ENCODE data around the gene NUAK2. TPM values are rescaled to one million over a fixed set of nuclear protein-coding genes. Genes with fewer than 3 reads are reported as not detected.

Gene NUAK2
- total and polyA plus RNA-seq, 2 donors (not counting 3 experiments of a cell fraction or from before 2014, with no cell fraction given): 1.8 to 2.5 TPM

GRCh38 chr1:205260948-205261732 is 60.4 kb downstream of the NUAK2 start:
- FAIRE-seq: peak; percentile 52
- no peak overlapping the region for H2AFZ ChIP-seq (ENCODE audit: low read depth, low read length)
- H3K9me3 ChIP-seq (replicated peaks; ENCODE audit: control insufficient read depth, insufficient read depth, low read length): no peaks in the 10 kb centered on the region
- H3K9ac ChIP-seq (replicated peaks; ENCODE audit: extremely low read depth, insufficient read depth, low read length): no peak overlapping the region
- no peak overlapping the region for H3K4me3 ChIP-seq (replicated peaks in 1 of 3; ENCODE audit: insufficient read depth in 1 of 3, low read depth in 1 of 3, low read length in 3 of 3)
- H3K27me3 ChIP-seq (ENCODE audit: control insufficient read depth in 2 of 2, insufficient read depth in 2 of 2, low read length in 2 of 2): no peaks in the 10 kb centered on the region
- dilution Hi-C loops (cut with MboI; ENCODE audit: extremely low pct_ligation_motif_present, low sequenced_read_pairs) (no loop called here), intact Hi-C loops (cut with micrococcal nuclease) (no loop called here)
- no peak for DNase-seq (ENCODE audit: low read depth, low spot score)
- no peaks in the 10 kb centered on the region for H3K36me3 ChIP-seq (ENCODE audit: control insufficient read depth in 2 of 2, extremely low read depth in 1 of 2, insufficient read depth in 2 of 2, low read length in 2 of 2)
- no peaks in the 10 kb centered on the region for H3K9me1 ChIP-seq (replicated peaks; ENCODE audit: control insufficient read depth, extremely low read depth, insufficient read depth, low read length)
- no peak overlapping the region for H3K27ac ChIP-seq (ENCODE audit: insufficient read depth, low read depth, low read length)
- no TSS peak for BruUV-seq (replicated peaks)
- ChIA-PET POLR2A (no interaction called here), CTCF (interaction anchor here (0.6 to 7.2 kb wide), 14 partner anchors 10 to 285 kb away, joined by 3 to 105 read pairs (median 8); no protein-coding TSS in a partner anchor)
- H3K79me2 ChIP-seq (ENCODE audit: control insufficient read depth, insufficient read depth, low read length): no peaks in the 10 kb centered on the region
- TF ChIP-seq FOS (IDR thresholded peaks at IDR 0.05; ENCODE audit: borderline replicate concordance, insufficient read depth, low read length) (peak; percentile 13), POLR2AphosphoS5 (IDR thresholded peaks at IDR 0.05; ENCODE audit: insufficient read depth, low read depth, low read length) (no peak)
- peaks cover 18% of the 10 kb centered on the region for H3K4me1 ChIP-seq (ENCODE audit: control insufficient read depth, extremely low read depth, insufficient read depth, low read length)
- H4K20me1 ChIP-seq (replicated peaks; ENCODE audit: control insufficient read depth, extremely low read depth, insufficient read depth, low read length): no peaks in the 10 kb centered on the region
- no peak overlapping the region for H3K4me2 ChIP-seq (ENCODE audit: insufficient read depth, low read length)

- Histone ChIP-seq H3K9me1 (replicated peaks; ENCODE audit: control insufficient read depth, extremely low read depth, insufficient read depth, low read length) (no peaks in the 10 kb centered on the region), H2AFZ (ENCODE audit: low read depth, low read length) (no peak overlapping the region), H3K9ac (replicated peaks; ENCODE audit: extremely low read depth, insufficient read depth, low read length) (no peak overlapping the region), H3K4me2 (ENCODE audit: insufficient read depth, low read length) (no peak overlapping the region), H3K9me3 (replicated peaks; ENCODE audit: control insufficient read depth, insufficient read depth, low read length) (no peaks in the 10 kb centered on the region), H4K20me1 (replicated peaks; ENCODE audit: control insufficient read depth, extremely low read depth, insufficient read depth, low read length) (no peaks in the 10 kb centered on the region), H3K27me3 (ENCODE audit: control insufficient read depth in 2 of 2, insufficient read depth in 2 of 2, low read length in 2 of 2) (no peaks in the 10 kb centered on the region), H3K27ac (ENCODE audit: insufficient read depth, low read depth, low read length) (no peak overlapping the region), H3K4me3 (replicated peaks in 1 of 3; ENCODE audit: insufficient read depth in 1 of 3, low read depth in 1 of 3, low read length in 3 of 3) (no peak overlapping the region), H3K79me2 (ENCODE audit: control insufficient read depth, insufficient read depth, low read length) (no peaks in the 10 kb centered on the region), H3K36me3 (ENCODE audit: control insufficient read depth in 2 of 2, extremely low read depth in 1 of 2, insufficient read depth in 2 of 2, low read length in 2 of 2) (no peaks in the 10 kb centered on the region), H3K4me1 (ENCODE audit: control insufficient read depth, extremely low read depth, insufficient read depth, low read length) (peaks cover 18% of the 10 kb centered on the region)
- FAIRE-seq (no peak), DNase-seq (ENCODE audit: low read depth, low spot score) (no peak)
- BruUV-seq (replicated peaks): no TSS peak
- dilution Hi-C loops (cut with MboI; ENCODE audit: extremely low pct_ligation_motif_present, low sequenced_read_pairs): no loop called here
- intact Hi-C loops (cut with micrococcal nuclease): no loop called here
- POLR2A ChIA-PET: no interaction called here
- CTCF ChIA-PET: interaction anchor here (1.0 to 7.2 kb wide), 11 partner anchors 11 to 285 kb away, joined by 3 to 113 read pairs (median 5); no protein-coding TSS in a partner anchor
- no peak for TF ChIP-seq POLR2A (IDR thresholded peaks at IDR 0.05; ENCODE audit: low read depth, low read length)
- no peak for TF ChIP-seq EZH2 (IDR thresholded peaks at IDR 0.05; ENCODE audit: borderline replicate concordance, low read depth, low read length, severe bottlenecking)
- no peak for TF ChIP-seq JUN (IDR thresholded peaks at IDR 0.05; ENCODE audit: borderline replicate concordance, insufficient read depth, insufficient read length, low read depth)
- no peak for TF ChIP-seq MYC (IDR thresholded peaks at IDR 0.05; ENCODE audit: low read depth, low read length)
- TF ChIP-seq POLR2AphosphoS5 (IDR thresholded peaks at IDR 0.05; ENCODE audit: insufficient read depth, low read depth, low read length): no peak
- TF ChIP-seq, protein P1, sequence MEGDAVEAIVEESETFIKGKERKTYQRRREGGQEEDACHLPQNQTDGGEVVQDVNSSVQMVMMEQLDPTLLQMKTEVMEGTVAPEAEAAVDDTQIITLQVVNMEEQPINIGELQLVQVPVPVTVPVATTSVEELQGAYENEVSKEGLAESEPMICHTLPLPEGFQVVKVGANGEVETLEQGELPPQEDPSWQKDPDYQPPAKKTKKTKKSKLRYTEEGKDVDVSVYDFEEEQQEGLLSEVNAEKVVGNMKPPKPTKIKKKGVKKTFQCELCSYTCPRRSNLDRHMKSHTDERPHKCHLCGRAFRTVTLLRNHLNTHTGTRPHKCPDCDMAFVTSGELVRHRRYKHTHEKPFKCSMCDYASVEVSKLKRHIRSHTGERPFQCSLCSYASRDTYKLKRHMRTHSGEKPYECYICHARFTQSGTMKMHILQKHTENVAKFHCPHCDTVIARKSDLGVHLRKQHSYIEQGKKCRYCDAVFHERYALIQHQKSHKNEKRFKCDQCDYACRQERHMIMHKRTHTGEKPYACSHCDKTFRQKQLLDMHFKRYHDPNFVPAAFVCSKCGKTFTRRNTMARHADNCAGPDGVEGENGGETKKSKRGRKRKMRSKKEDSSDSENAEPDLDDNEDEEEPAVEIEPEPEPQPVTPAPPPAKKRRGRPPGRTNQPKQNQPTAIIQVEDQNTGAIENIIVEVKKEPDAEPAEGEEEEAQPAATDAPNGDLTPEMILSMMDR (IDR thresholded peaks at IDR 0.05; ENCODE audit: extremely low read depth in 1 of 2, insufficient read depth in 1 of 2, low read depth in 1 of 2, low read length in 2 of 2): no peak
- no peak for TF ChIP-seq FOS (IDR thresholded peaks at IDR 0.05; ENCODE audit: borderline replicate concordance, insufficient read depth, low read length)
- no peak for TF ChIP-seq MAX (IDR thresholded peaks at IDR 0.05; ENCODE audit: insufficient read depth, insufficient read length)
- no peak for TF ChIP-seq GATA2 (IDR thresholded peaks at IDR 0.05; ENCODE audit: insufficient read depth, insufficient read length, low read depth, low read length)
Observed at GRCh38 chr1:205259998-205260397, 61.5 kb downstream of the NUAK2 start.
